Cardiac muscle cell (in vitro differentiated cells and primary cell): ENCODE measurements around the gene CTSF. TPM values are rescaled to one million over a fixed set of nuclear protein-coding genes. Genes with fewer than 3 reads are reported as not detected.

Experiments used
- DNase-seq, 2 donors: peaks; one replicate each; pipeline versions ENCODE4 v3.0.0 to v3.0.0-alpha.2; 2010 to 2017; ENCODE audit warnings: low read depth in 1 of 2, low spot score in 1 of 2
- H3K27ac ChIP-seq: fragments of 200-600 bp; sonication (generic); 2 replicates; pipeline ENCODE4 v1.5.1; 2016
- H3K27me3 ChIP-seq: fragments of 200-600 bp; sonication (generic); 2 replicates; pipeline ENCODE4 v1.6.0; 2016; ENCODE audit warnings: control low read depth
- H3K36me3 ChIP-seq: fragments of 200-600 bp; sonication (generic); 2 replicates; pipeline ENCODE4 v1.5.1; 2016; ENCODE audit warnings: control low read depth
- H3K4me1 ChIP-seq: fragments of 200-600 bp; sonication (generic); 2 replicates; pipeline ENCODE4 v1.8.1; 2017; ENCODE audit warnings: low read depth, mild to moderate bottlenecking, mixed run types
- H3K4me3 ChIP-seq: fragments of 200-600 bp; sonication (generic); 2 replicates; pipeline ENCODE4 v1.5.1; 2016; ENCODE audit warnings: mild to moderate bottlenecking
- H3K9me3 ChIP-seq: fragments of 200-600 bp; sonication (generic); 2 replicates; pipeline ENCODE4 v1.5.1; 2017; ENCODE audit warnings: low read depth, mild to moderate bottlenecking, control low read depth
- CTCF ChIP-seq: IDR thresholded peaks from 2 replicates; pipeline ENCODE4 v1.5.1; 2012; ENCODE audit warnings: low read depth, mild to moderate bottlenecking, low read length
- polyA plus RNA-seq: library from polyadenylated mRNA; unstranded; fragments of >200 nt; fragmentation: Nextera tagmentation; extraction: Ambion mirVana; gene quantifications from 2 replicates; pipeline ENCODE4 v1.2.1, GENCODE V29; 2016
- total RNA-seq: library from RNA; depleted of rRNA; stranded (reverse); fragments of >200 nt; gene quantifications from 2 replicates; pipeline ENCODE4 v1.2.3, GENCODE V29; 2016

The CTSF gene
- total and polyA plus RNA-seq, 2 experiments from 2014 or later = 15.2 to 51.0 TPM

GRCh38 chr11:66554602-66555001, 13.8 kb downstream of the CTSF start:
- Histone ChIP-seq H3K27me3 (no peaks in the 10 kb centered on the region), H3K4me3 (no peak overlapping the region), H3K9me3 (no peaks in the 10 kb centered on the region), H3K27ac (no peak overlapping the region), H3K36me3 (peaks cover 13% of the 10 kb centered on the region), H3K4me1 (no peaks in the 10 kb centered on the region)
- no peak for DNase-seq
- no peak for TF ChIP-seq CTCF

DNA sequence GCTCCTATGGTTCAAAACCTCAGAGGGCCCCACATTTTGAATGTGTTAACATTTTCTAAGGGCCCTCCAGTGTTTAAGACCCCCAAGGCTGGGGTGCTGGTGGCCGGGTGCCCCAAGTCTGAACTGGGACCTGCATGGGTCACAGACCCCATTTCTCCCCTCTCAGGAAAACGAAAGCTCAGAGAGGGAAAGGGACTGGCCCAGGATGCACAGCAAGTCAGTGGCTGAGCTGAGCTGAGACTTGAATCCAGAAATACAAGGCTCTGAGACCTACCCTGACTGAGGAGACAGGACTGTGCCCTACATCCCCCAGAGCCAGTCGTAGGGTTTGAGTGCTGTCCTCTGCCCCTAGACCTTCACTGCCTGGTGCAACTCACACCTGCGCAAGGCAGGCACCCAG, 17.5 kb downstream of the CTSF start:
- no peaks in the 10 kb centered on the region for H3K36me3 ChIP-seq
- no peak for DNase-seq
- no peak for TF ChIP-seq CTCF
- no peak overlapping the region for H3K4me3 ChIP-seq
- H3K27me3 ChIP-seq = no peaks in the 10 kb centered on the region
- H3K27ac ChIP-seq = peak overlapping the region; percentile 65
- no peaks in the 10 kb centered on the region for H3K9me3 ChIP-seq
- H3K4me1 ChIP-seq = peaks cover 4% of the 10 kb centered on the region

- Histone ChIP-seq H3K36me3 (no peaks in the 10 kb centered on the region), H3K4me1 (peaks cover 4% of the 10 kb centered on the region), H3K4me3 (no peak overlapping the region), H3K27ac (no peak overlapping the region), H3K9me3 (no peaks in the 10 kb centered on the region), H3K27me3 (no peaks in the 10 kb centered on the region)
- TF ChIP-seq CTCF = no peak
- no peak for DNase-seq
Measured at GRCh38 chr11:66549696-66550095, 18.7 kb downstream of the CTSF start.

GRCh38 chr11:66548774-66549630, 19.4 kb downstream of the CTSF start:
- no peaks in the 10 kb centered on the region for H3K27me3 ChIP-seq
- no peak for DNase-seq
- no peak overlapping the region for H3K4me3 ChIP-seq
- peak overlapping the region; percentile 72 for H3K27ac ChIP-seq
- no peaks in the 10 kb centered on the region for H3K36me3 ChIP-seq
- peaks cover 4% of the 10 kb centered on the region for H3K4me1 ChIP-seq
- no peaks in the 10 kb centered on the region for H3K9me3 ChIP-seq
- TF ChIP-seq CTCF = no peak

GRCh38 chr11:66548041-66548440, 20.4 kb downstream of the CTSF start:
- TF ChIP-seq CTCF = no peak
- H3K4me1 ChIP-seq = peaks cover 4% of the 10 kb centered on the region
- H3K27me3 ChIP-seq = no peaks in the 10 kb centered on the region
- H3K36me3 ChIP-seq = no peaks in the 10 kb centered on the region
- peak overlapping the region; percentile 71 for H3K4me3 ChIP-seq
- H3K27ac ChIP-seq = peak overlapping the region; percentile 78
- no peaks in the 10 kb centered on the region for H3K9me3 ChIP-seq
- no peak for DNase-seq
